Left hindlimb (tissue), 1 donor: Measurements from ENCODE around the gene ESAM.

Source experiments
- DNase-seq: peaks from one replicate; pipeline ENCODE4 v3.0.0-alpha.2; 2018

The ESAM gene

GRCh38 chr11:124751741-124752470 lies 10.2 kb downstream of the ESAM start, which contains the start of gene VSIG2:
Gene VSIG2, minus strand, starts transcription at chr11:124752255. Its CDS starts 118 bp downstream, at chr11:124752137.
- no peak for DNase-seq

GRCh38 chr11:124751391-124751740 lies 10.7 kb downstream of the ESAM start:
- DNase-seq, result no peak

DNA sequence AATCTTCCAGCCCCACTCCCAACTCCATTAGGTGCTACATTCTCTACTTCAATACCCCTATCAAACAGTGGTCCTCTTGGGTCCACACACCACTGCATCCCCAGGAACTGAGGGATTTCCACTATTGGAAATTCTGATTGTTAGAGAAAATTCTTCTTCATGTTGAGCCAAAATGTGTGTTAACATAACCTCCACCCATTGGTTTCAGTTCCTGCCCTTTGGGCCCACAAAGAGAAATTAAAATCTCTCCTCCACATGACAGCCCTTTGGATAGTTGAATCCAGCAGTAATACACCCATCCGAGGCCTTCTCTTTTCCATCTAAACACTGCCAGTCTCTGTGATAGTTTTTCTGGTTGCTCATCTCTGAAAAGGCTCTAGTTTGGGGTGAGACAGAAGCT lies 12.2 kb downstream of the ESAM start:
- DNase-seq, result no peak

DNA sequence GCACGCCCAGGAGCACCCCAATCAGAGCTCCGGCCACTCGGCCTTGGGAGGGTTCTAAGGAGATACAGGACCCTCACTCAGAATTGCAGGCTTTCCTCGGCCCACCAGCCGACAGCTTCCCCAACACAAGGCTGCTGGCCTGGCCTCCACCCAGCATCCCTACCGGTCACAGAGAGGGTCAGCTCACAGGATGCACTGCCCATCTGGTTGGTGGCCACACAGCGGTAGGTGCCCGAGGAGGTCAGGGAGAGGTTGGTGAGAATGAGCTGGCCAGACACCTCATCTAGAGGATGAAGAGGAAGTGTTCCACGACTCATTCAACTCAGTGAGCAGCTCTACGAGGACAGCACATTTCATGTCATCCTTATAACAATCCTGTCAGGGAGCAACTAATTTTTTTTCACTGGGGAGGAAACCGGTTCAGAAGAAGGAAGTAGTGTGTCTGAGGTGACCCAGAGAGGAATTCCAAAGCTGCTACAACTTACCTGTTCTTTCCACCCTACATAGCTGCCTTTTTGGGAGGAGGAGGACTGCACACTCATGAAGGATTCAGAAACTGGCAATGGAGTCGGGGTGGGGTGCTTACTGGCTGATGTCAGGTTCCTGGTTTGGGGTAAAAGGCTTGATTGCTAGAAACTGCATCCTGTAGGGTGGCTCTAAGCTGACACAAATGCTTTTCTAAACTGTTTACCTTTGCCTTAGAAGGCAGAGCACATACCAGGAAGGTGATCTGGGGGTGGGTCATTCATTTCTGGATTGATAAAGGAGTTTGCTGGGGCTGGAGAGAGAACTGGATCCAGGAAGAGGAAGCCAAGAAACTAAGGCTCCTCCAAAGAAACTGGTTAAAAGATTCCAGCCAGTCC lies 13.4 kb downstream of the ESAM start:
- no peak for DNase-seq

- no peak for DNase-seq
Measured at GRCh38 chr11:124748100-124748418, 14.0 kb downstream of the ESAM start.

DNA sequence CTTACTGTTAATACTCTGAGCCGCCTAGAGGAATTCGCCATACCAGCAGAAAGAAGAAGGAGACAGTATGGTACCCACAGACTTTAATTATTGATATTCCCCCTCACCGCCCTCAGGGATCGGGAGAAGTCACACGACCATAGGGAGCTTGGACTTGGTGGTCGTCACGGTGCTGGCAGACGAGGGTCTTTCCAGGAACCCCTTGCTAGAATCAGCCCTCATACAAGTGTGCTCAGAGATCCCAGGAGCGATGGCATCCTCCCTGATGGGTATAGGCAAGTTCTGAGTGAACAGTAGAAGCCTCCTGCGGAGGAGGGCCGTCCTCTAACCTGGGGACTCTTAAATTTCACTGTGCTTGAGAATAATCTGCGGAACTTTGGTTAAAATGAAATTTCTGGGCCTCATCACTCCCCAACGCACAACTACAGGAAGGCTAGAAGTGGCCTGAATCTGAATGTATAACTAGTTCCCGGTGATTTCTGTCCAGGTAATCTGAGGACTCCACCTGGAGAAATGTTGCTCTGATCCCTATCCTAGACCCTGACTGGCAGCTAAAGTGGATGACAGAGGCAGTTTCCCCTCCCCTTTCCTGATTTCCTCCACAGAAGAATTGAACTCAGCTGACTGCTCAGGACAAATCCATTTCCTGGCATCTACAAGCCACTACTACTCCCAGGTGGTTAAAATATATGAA lies 14.5 kb downstream of the ESAM start:
- no peak for DNase-seq

- no peak for DNase-seq
Measured at GRCh38 chr11:124746621-124747243, 15.4 kb downstream of the ESAM start.

DNA sequence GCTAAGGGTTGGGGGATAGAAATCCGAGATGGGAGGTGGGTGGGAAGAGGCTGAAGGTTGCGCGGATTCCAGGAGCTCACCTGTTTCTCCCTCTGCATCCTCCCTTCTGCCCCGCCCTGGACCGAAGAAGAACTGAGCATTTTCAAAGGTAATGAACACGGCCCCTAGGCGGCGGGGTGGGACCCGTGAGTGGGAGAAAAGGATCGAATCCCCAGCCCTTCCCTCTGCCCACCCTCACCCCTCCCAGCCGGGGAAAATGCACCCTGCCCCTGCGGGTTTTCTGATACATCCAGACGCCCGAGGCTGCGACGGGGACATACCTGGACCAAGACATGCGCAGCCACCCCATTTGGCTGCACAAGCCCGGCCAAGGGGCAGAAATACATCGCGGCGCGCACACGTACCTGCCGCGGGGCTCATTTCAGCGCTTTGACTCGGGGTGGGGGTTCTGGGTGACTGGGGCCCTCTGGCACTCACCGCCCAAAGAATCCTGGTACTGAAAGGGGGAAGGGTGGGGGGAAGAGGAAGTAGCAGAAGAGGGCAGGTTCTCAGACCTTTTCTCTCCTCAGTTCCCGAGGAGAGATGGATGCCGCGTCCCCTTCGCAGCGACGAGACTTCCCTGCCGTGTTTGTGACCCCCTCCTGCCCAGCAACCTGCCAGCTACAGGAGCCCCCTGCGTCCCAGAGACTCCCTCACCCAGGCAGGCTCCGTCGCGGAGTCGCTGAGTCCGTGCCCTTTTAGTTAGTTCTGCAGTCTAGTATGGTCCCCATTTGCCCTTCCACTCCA lies 16.1 kb downstream of the ESAM start:
- no peak for DNase-seq

DNA sequence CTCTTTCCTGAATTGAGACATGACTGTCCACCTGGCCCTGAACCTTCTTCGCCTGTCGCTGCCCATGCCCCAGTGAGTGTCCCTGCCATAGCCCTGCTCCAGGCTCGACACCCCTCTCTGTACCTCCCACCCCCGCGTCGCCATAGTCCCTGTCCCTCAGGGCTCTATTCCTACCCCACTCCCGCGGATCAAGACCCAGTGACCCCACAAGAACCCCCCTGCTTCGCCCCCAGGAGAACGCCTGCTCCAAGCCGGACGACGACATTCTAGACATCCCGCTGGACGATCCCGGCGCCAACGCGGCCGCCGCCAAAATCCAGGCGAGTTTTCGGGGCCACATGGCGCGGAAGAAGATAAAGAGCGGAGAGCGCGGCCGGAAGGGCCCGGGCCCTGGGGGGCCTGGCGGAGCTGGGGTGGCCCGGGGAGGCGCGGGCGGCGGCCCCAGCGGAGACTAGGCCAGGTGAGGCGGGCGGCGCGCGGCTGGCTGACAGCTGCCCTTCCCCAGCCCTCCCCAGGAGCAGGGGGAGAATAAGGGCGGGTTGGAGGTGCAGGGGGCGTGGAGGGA lies 16.7 kb downstream of the ESAM start:
- no peak for DNase-seq

DNA sequence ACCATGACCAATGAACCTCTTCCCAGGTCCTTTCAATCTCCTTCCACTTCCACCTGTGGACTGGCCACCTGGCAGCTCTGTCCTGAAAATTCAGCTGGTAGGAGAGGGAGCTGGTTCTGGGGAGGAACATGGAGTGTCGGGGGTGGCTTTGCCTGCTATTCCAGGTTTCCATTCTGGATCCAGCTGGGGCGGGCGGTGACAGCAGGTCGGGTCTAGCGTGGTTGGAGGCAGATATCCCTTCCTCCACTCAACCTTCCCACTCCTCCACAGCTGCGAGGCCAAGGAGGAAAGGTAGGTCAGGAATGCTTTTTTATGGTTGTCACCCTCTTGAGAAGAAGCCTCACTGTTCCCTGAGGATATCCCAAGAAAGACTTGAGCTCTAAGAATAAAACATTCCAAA lies 19.0 kb downstream of the ESAM start:
- DNase-seq, result no peak

DNA sequence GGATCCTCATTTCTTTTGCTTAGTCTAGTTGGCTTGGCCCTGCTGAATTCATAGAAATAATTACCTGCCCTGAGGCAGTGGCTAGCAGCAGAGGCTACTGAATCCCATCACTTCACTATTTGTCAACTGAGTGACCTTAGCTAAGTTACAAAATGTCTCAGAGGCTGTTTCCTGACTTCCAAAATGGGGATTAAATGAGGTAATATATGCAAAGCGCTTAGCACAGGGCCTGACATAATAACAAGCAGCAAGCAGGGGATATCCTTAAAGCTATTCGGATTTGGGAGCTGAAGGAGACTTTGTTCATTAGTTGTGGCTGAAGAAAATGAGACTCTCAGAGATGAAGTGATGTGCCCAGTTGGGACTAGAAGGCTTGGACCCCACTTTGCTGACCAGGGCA lies 19.5 kb downstream of the ESAM start:
- DNase-seq, result no peak

DNA sequence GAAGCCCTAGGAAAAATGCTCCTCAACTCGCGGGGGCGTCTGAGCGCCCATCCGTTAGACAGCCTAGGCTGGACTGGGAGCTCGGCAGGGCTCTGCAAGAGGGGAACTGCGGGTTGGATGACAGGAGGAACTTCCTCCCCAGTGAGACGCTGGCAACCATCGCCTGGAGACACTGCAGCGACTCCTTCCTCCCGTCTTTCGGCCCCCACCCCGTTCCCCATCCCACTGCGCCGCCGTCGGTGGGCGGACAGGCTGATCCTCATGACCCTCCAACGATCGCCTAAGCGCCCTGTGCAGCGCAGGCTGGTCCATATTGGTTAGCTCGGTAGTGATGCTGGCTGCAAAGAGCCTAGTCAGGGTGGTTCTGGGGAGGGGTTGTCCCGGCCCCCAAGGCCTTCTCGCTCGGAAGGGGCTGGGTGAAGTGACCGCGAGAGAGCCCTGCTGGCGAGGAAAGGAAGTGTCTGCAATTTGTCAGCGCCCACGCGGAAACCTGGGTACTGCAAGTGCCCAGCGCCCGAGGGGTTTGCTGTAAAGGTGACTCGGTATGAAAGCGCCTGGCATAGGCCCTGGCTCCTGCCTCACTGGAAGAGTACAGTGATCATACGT lies 21.7 kb downstream of the ESAM start:
- peak; percentile 43 for DNase-seq

GRCh38 chr11:124739479-124740276 lies 22.4 kb downstream of the ESAM start, which contains the start of gene NRGN:
Gene NRGN, plus strand, starts transcription at chr11:124739942. Its CDS starts 143 bp downstream, at chr11:124740085.
- peak; percentile 94 for DNase-seq

DNA sequence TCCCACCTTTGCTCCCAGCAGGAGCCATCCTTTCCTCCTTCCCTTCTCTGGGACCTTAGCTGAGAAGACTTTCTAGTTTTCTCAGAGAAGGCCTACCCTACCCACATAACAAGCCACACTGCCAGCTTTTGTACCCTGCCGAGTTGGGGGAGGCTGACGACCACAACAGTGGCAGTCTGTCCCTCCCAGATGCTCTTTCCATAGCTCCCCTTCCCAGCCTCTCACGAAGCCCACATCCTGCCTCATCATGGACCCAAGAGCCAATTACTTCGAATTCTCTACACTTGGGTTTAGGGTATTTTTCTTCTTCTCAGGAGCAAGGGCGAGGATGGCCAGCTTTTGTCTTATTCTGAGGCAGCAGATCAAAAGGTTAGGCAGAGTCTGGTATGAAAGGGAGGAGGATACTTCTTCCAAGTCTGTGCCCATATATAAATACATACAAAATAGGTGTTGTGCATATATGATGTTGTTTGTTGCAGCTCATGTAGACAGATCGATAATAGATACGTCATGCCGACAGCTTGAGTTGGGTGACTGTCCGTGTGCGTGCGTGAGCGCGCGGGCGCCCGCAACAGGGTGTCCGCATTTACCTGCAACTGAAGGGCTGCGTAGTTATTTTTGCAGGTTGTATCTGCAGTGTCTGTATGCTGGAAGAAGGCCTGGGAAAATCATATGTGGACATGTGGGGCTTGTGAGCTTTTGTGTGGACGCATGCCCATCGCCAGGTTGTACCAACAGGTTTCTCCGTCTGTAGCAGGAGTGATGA lies 23.2 kb downstream of the ESAM start:
- DNase-seq, result no peak

DNA sequence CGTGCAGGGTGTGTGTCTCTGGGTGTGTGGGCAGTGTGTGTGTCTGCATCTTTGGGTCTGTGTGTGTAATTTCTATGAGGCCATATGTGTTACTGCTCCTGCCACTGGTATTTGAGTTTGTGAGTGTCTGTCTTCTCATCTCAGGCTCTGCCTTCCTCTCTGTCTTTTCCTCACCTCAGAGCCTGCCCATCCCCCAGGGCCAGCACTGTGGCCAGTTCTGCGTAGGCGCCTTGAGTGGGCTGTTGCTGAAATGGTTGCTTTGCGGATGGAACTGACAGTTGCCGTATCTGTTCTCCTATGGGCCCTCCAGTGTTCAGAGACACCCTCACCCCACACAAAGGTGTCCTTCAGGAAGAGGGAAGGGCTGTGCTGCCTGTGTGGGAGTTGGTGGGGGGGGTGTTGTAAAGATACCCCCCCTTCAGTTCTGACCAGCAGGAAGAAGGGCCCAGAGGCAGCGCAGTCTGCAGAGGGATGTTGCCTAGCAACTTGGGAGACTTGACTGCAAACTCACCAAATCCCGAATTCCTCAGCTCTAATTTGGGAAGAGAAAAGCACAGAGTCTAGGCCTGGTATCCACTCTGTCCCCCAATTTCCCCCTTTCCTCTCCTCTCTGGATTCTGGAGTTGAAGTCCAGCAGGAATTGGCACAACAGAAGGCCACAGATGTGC lies 24.3 kb downstream of the ESAM start:
- no peak for DNase-seq

DNA sequence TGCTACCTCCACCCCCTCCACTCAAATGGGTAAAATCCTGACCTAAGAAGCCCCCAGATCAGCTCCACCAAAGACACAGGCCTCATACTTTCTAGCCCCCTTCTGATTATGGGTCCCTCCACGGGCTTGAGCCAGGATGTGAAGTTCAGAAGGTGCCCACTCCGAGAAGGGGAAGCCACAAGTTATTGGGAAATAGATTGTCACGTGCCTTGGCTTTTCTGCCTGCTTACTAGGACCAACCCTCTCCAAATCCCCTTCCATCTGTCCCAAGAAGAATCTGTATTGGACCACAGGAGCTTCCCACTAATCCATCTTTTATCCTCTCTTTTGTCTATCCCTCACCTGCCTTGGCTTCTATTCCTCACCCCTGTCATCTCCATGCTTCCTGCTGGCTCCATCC lies 25.4 kb downstream of the ESAM start:
- no peak for DNase-seq

- no peak for DNase-seq
Measured at GRCh38 chr11:124732230-124732629, 29.9 kb downstream of the ESAM start.

- no peak for DNase-seq
Measured at GRCh38 chr11:124729571-124729970, 32.5 kb downstream of the ESAM start.

DNA sequence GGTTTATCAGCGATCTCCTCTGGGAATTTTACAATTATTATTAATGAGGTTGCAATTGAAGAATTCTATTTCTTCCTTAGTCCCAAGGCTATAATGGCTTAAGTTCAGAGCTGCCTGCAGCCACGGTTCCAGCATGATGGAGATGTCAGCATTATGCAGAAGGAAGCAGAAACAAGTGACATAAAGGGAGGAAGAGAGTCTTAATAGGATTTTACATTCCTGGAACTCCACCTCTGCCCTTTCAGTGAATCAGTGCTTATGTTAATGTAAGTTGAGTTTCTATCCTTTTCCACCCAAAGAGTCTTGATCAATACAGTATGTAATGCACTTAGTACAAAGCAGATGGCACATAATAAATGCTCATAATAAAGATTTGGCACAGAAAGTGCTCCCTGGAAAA lies 34.0 kb downstream of the ESAM start:
- DNase-seq, result no peak
